Limb (tissue), 2 donors: ENCODE measurements around the gene MLX.
"Not testable (repeated sequence)": the region's sequence is repeated elsewhere in the genome, so short reads cannot be mapped to it uniquely, and the experiment has no call there.

Experiments
- DNase-seq, 2 donors: peaks; one replicate each; pipeline ENCODE4 v3.0.0-alpha.2; 2016; ENCODE audit errors: extremely low spot score in 2 of 2

MLX gene

GRCh38 chr17:42618442-42619150 lies 51.7 kb downstream of the MLX start:
- DNase-seq: peak in 1 of 2 donors; percentile 23

GRCh38 chr17:42621987-42622386 lies 55.1 kb downstream of the MLX start:
- not testable (repeated sequence) for DNase-seq
